D721Med (cell line): Measurements from ENCODE around the gene ADGRA1.

Experiments
- DNase-seq: peaks from one replicate; pipeline ENCODE4 v3.0.0; 2011; ENCODE audit warnings: low spot score; ENCODE audit not compliant: insufficient read length
- FAIRE-seq: peaks from 2 replicates; lab custom pipeline; 2011; peaks lifted over from hg19 to GRCh38; lab: Jason Lieb, UNC
- CTCF ChIP-seq: IDR thresholded peaks from 2 replicates; pipeline ENCODE4 v1.5.1; 2012; ENCODE audit warnings: mild to moderate bottlenecking, control low read depth; ENCODE audit not compliant: insufficient read depth; ENCODE audit errors: missing control alignments

The ADGRA1 gene

GRCh38 chr10:133104068-133104962 lies 16.6 kb downstream of the ADGRA1 start:
- FAIRE-seq (no peak), DNase-seq (no peak)
- TF ChIP-seq CTCF, result no peak

- no peak for FAIRE-seq
- TF ChIP-seq CTCF, result no peak
- DNase-seq, result no peak
Measured at GRCh38 chr10:133104963-133105640, 17.4 kb downstream of the ADGRA1 start.

- no peak for FAIRE-seq
- no peak for DNase-seq
- TF ChIP-seq CTCF, result no peak
Measured at GRCh38 chr10:133105686-133106390, 18.1 kb downstream of the ADGRA1 start.

- DNase-seq, result no peak
- FAIRE-seq, result no peak
- no peak for TF ChIP-seq CTCF
Measured at GRCh38 chr10:133106516-133106915, 18.8 kb downstream of the ADGRA1 start.

GRCh38 chr10:133107442-133107841 lies 19.7 kb downstream of the ADGRA1 start:
- FAIRE-seq (no peak), DNase-seq (no peak)
- no peak for TF ChIP-seq CTCF

GRCh38 chr10:133109711-133110110 lies 22.0 kb downstream of the ADGRA1 start:
- no peak for DNase-seq
- FAIRE-seq, result no peak
- TF ChIP-seq CTCF, result no peak
